HG02759 (cell line): ENCODE results near the gene UGT2B10.

Experiments used
- ATAC-seq: cut with Tn5 transposase; IDR thresholded peaks from one replicate; pipeline ENCODE4 v1.9.1; 2021; ENCODE audit warnings: mild to moderate bottlenecking, moderate library complexity; ENCODE audit not compliant: unreplicated experiment

The UGT2B10 gene

DNA sequence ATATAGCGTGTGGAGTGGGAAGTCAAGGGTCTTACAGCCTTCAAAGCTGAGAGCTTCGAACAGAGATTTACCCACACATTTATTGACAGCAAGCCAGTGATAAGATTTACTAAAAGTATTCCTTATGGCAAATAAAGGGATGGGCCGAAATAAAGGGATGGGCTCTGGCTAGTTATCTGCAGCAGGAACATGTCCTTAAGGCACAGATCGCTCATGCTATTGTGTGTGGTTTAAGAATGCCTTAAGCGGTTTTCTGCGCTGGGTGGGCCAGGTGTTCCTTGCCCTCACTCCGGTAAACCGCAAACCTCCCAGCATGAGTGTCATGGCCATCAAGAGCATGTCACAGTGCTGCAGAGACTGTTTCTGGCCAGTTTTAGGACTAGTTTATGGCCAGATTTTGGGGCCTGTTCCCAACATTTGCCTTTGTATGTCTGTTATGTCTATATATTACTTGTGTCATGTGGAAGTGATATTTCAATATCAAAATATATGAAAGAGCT, 53.5 kb downstream of the UGT2B10 start:
- ATAC-seq = no peak

DNA sequence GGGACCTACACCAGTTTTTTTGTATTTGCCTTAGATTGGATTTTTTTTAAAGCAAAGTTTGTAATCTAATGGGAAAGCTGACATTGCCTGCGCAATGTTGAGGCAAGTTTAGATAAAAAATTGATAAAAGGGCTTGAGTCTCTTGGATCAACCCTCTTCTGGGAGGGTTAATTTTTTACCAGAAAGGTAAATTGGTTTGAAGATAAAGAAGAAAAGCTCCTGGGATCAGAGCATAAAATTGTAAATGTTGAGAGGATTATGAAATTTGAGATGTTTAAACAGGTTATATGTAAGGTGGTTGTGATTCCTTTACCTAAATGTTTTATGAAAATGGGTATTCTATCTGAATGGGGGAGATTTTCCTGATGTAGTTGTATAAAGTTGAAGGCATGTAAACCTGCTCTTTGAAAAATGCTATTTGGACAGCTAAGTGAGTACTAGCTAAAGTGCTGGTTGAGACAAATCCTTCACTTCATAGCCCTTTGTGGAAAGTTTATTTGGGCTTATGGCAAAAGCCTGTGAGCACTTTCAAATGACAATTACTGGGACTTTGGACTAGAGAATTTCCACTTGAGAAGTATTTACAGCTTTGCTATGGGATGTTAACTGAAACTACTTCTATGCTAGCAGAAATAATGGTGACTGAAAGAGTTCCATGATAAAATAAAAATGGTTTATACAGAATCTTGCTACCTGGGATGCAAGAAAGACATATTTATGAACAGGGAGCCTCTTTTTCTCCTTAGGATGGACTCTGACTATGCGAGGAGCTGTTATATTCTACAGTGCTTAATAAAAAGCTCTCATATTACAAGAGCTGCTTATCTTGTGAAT, 56.2 kb downstream of the UGT2B10 start:
- no peak for ATAC-seq

GRCh38 chr4:68872643-68873502, 57.1 kb downstream of the UGT2B10 start:
- ATAC-seq = no peak

DNA sequence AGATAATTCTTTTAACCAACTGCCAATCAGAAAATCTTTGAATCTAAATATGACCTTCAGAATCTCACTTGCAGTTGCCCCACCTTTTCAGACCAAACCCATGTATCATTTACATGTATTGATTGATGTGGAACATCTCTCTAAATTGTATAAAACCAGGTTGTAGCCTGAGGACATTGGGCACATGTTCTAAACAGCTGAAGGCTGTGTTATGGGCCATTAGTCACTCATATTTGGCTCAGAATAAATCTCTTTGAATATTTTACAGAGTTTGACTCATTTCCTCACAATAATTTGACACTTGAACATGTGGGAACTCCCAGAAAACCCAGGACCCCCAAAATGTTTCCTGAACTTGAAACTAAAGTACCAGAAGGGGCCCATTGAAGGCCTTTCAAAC, 58.7 kb downstream of the UGT2B10 start:
- ATAC-seq = no peak

DNA sequence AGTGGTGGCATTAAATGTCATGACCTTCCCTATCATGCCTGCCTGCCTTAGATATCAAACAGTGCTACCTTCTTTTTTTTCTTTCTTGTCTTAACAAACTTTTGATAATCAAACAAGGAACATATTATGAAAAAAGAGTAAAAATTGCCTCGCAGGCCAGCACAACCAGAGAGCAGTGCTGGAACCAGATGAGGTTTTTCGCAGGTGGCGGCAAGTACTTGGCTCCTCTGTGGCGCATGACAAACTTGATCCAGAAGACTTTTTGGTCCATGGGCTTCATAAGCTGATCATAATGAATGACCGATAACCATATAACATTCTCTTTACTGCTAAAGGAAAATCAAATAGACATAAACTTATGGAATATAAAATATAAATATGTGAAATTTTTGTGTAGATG, 61.8 kb downstream of the UGT2B10 start:
- no peak for ATAC-seq

DNA sequence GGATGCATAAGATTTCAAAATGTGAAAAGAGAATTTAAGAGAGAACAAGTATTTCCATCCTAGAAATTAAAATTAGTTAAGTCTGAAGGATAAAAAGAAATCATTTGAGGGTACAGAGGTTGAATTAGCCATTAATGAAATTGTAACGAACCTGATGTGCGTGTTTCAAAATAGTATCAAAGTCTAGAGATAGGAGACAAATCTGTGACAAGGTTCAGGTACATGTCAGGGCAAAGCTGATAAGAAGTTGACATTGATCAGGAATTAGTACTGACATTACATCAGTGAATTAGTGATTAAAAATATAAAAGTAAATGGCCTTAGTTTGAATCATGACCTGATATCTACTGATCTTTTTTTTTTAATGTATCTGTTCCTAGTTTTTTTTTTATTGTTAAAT, 62.3 kb downstream of the UGT2B10 start:
- ATAC-seq = no peak
